HG03457 (cell line): ENCODE measurements around the gene ZNF354C.

ENCODE experiments used
- ATAC-seq: cut with Tn5 transposase; IDR thresholded peaks from one replicate; pipeline ENCODE4 v1.9.1; 2021; ENCODE audit warnings: moderate number of reproducible peaks; ENCODE audit not compliant: unreplicated experiment

The ZNF354C gene

GRCh38 chr5:179113945-179114641 is 53.9 kb downstream of the ZNF354C start:
- no peak for ATAC-seq

- no peak for ATAC-seq
Measured at GRCh38 chr5:179114756-179115155, 54.6 kb downstream of the ZNF354C start.

GRCh38 chr5:179115307-179115706 is 55.1 kb downstream of the ZNF354C start:
- no peak for ATAC-seq

GRCh38 chr5:179115845-179116524 is 55.8 kb downstream of the ZNF354C start:
- no peak for ATAC-seq

GRCh38 chr5:179118338-179118737 is 58.2 kb downstream of the ZNF354C start:
- no peak for ATAC-seq

- ATAC-seq = no peak
Measured at GRCh38 chr5:179118756-179119414, 58.7 kb downstream of the ZNF354C start.

- no peak for ATAC-seq
Measured at GRCh38 chr5:179119415-179120170, 59.4 kb downstream of the ZNF354C start.

- ATAC-seq = no peak
Measured at GRCh38 chr5:179120421-179120861, 60.3 kb downstream of the ZNF354C start.

- no peak for ATAC-seq
Measured at GRCh38 chr5:179120951-179121666, 60.9 kb downstream of the ZNF354C start.

GRCh38 chr5:179121667-179122111 is 61.5 kb downstream of the ZNF354C start:
- no peak for ATAC-seq

GRCh38 chr5:179122411-179123108 is 62.4 kb downstream of the ZNF354C start:
- no peak for ATAC-seq

GRCh38 chr5:179123109-179123426 is 62.9 kb downstream of the ZNF354C start:
- no peak for ATAC-seq

- no peak for ATAC-seq
Measured at GRCh38 chr5:179123491-179124272, 63.5 kb downstream of the ZNF354C start.

- no peak for ATAC-seq
Measured at GRCh38 chr5:179124273-179124852, 64.2 kb downstream of the ZNF354C start.

- ATAC-seq = no peak
Measured at GRCh38 chr5:179124853-179125788, 64.9 kb downstream of the ZNF354C start.

GRCh38 chr5:179125789-179126505 is 65.8 kb downstream of the ZNF354C start:
- no peak for ATAC-seq

- ATAC-seq = no peak
Measured at GRCh38 chr5:179126506-179126991, 66.4 kb downstream of the ZNF354C start.
